ENCODE measurements around the gene CTSW. TPM values are rescaled to one million over a fixed set of nuclear protein-coding genes. Genes with fewer than 3 reads are reported as not detected.
"Not testable (repeated sequence)": the region's sequence is repeated elsewhere in the genome, so short reads cannot be mapped to it uniquely, and the experiment has no call there.

Gene CTSW
- polyA plus RNA-seq, 1 experiment = not detected

GRCh38 chr11:65842144-65842543 is 37.5 kb upstream of the CTSW start:
- H3K4me3 ChIP-seq (ENCODE audit: low read depth, low read length) = no peak overlapping the region
- ChIA-PET POLR2A (no interaction called here), CTCF (interaction anchor here (0.9 kb wide), 1 partner anchor 43 kb away, joined by 6 read pairs; no protein-coding TSS in a partner anchor)
- TF ChIP-seq, protein P1, sequence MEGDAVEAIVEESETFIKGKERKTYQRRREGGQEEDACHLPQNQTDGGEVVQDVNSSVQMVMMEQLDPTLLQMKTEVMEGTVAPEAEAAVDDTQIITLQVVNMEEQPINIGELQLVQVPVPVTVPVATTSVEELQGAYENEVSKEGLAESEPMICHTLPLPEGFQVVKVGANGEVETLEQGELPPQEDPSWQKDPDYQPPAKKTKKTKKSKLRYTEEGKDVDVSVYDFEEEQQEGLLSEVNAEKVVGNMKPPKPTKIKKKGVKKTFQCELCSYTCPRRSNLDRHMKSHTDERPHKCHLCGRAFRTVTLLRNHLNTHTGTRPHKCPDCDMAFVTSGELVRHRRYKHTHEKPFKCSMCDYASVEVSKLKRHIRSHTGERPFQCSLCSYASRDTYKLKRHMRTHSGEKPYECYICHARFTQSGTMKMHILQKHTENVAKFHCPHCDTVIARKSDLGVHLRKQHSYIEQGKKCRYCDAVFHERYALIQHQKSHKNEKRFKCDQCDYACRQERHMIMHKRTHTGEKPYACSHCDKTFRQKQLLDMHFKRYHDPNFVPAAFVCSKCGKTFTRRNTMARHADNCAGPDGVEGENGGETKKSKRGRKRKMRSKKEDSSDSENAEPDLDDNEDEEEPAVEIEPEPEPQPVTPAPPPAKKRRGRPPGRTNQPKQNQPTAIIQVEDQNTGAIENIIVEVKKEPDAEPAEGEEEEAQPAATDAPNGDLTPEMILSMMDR (IDR thresholded peaks at IDR 0.05; ENCODE audit: low read depth, low read length) = no peak
- no peak for DNase-seq (ENCODE audit: low read depth, low spot score)
- H3K27ac ChIP-seq (ENCODE audit: low read depth, low read length) = no peak overlapping the region
- H3K9me3 ChIP-seq (ENCODE audit: control insufficient read depth, insufficient read depth, low read length) = no peaks in the 10 kb centered on the region
- H3K27me3 ChIP-seq (ENCODE audit: control insufficient read depth, insufficient read depth, low read length) = no peaks in the 10 kb centered on the region

GRCh38 chr11:65843811-65844210 is 35.8 kb upstream of the CTSW start:
- Histone ChIP-seq H3K27me3 (ENCODE audit: control insufficient read depth, insufficient read depth, low read length) (no peaks in the 10 kb centered on the region), H3K9me3 (ENCODE audit: control insufficient read depth, insufficient read depth, low read length) (no peaks in the 10 kb centered on the region), H3K4me3 (ENCODE audit: low read depth, low read length) (no peak overlapping the region), H3K27ac (ENCODE audit: low read depth, low read length) (no peak overlapping the region)
- DNase-seq (ENCODE audit: low read depth, low spot score) = no peak
- ChIA-PET POLR2A (interaction anchor here (0.9 kb wide), 1 partner anchor 10 kb away, joined by 4 read pairs; the partner anchor contains the start of gene SNX32), CTCF (no interaction called here)
- TF ChIP-seq, protein P1 (IDR thresholded peaks at IDR 0.05; ENCODE audit: low read depth, low read length) = no peak

GRCh38 chr11:65844231-65844872 is 35.3 kb upstream of the CTSW start:
- Histone ChIP-seq H3K27me3 (ENCODE audit: control insufficient read depth, insufficient read depth, low read length) (no peaks in the 10 kb centered on the region), H3K9me3 (ENCODE audit: control insufficient read depth, insufficient read depth, low read length) (no peaks in the 10 kb centered on the region), H3K4me3 (ENCODE audit: low read depth, low read length) (no peak overlapping the region), H3K27ac (ENCODE audit: low read depth, low read length) (no peak overlapping the region)
- CTCF ChIA-PET = no interaction called here
- DNase-seq (ENCODE audit: low read depth, low spot score) = no peak
- TF ChIP-seq, protein P1 (IDR thresholded peaks at IDR 0.05; ENCODE audit: low read depth, low read length) = no peak
- POLR2A ChIA-PET = interaction anchor here (0.7 to 0.9 kb wide), 3 partner anchors 11 to 44 kb away, joined by 4 to 16 read pairs (median 12); partner anchors contain the start of genes FIBP and SNX32

DNA sequence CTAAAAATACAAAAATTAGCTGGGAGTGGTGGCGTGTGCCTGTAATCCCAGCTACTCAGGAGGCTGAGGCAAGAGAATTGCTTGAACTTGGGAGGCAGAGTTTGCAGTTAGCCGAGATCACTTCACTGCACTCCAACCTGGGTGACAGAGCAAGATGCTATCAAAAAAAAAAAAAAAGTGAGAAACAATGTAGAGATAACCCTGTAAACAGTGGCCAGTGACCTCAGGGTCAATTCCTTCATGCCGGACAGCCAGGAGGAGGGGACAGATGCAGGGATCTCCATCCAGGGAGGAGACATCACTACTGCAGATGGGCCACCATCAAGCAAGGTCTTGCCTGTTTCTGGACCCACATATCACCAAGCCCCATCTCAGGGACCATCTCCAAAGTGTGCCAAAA is 31.9 kb upstream of the CTSW start:
- ChIA-PET CTCF (interaction anchor here (0.7 kb wide), 1 partner anchor 271 kb away, joined by 3 read pairs; no protein-coding TSS in a partner anchor), POLR2A (interaction anchor here (0.7 to 5.0 kb wide), 2 partner anchors 11 to 63 kb away, joined by 3 to 40 read pairs; partner anchors contain the start of genes CFL1 and MUS81)
- TF ChIP-seq, protein P1 (IDR thresholded peaks at IDR 0.05; ENCODE audit: low read depth, low read length) = no peak
- Histone ChIP-seq H3K27me3 (ENCODE audit: control insufficient read depth, insufficient read depth, low read length) (no peaks in the 10 kb centered on the region), H3K4me3 (ENCODE audit: low read depth, low read length) (no peak overlapping the region), H3K27ac (ENCODE audit: low read depth, low read length) (no peak overlapping the region), H3K9me3 (ENCODE audit: control insufficient read depth, insufficient read depth, low read length) (peaks cover 18% of the 10 kb centered on the region; the same call in 1 of the 2 replicates)
- DNase-seq (ENCODE audit: low read depth, low spot score) = no peak

- not testable (repeated sequence) for H3K27me3 ChIP-seq (ENCODE audit: control insufficient read depth, insufficient read depth, low read length); DNase-seq (ENCODE audit: low read depth, low spot score); H3K4me3 ChIP-seq (ENCODE audit: low read depth, low read length); H3K27ac ChIP-seq (ENCODE audit: low read depth, low read length)
- ChIA-PET POLR2A (interaction anchor here (0.6 to 5.0 kb wide), 4 partner anchors 11 to 264 kb away, joined by 3 to 40 read pairs (median 5); partner anchors contain the start of genes CFL1, MUS81 and SNX32), CTCF (interaction anchor here (1.1 to 1.9 kb wide), 2 partner anchors 11 to 36 kb away, joined by 3 to 9 read pairs; partner anchors contain the start of gene MUS81)
- peaks cover 18% of the 10 kb centered on the region; the same call in 1 of the 2 replicates for H3K9me3 ChIP-seq (ENCODE audit: control insufficient read depth, insufficient read depth, low read length)
Measured at GRCh38 chr11:65848693-65849092, 30.9 kb upstream of the CTSW start.
